Suprapubic skin (tissue), 4 donors: Measurements from ENCODE around the gene TGM1.

ENCODE experiments used
- CTCF ChIP-seq, 2 donors: fragments of 200-600 bp in 1 of 2; fragments of 450-650 bp in 1 of 2; sonication (generic) in 1 of 2; IDR thresholded peaks; one replicate each; pipeline ENCODE4 v1.5.1; 2016 to 2019; ENCODE audit warnings: antibody characterized with exemption in 2 of 2, mild to moderate bottlenecking in 1 of 2, moderate library complexity in 1 of 2
- EP300 ChIP-seq: sonication (generic); formaldehyde crosslinking; IDR thresholded peaks from one replicate; pipeline ENCODE4 v1.6.1; 2017; ENCODE audit warnings: antibody characterized with exemption
- POLR2A ChIP-seq, 2 donors: fragments of 450-650 bp; IDR thresholded peaks; one replicate each; pipeline ENCODE4 v1.6.1; 2017; ENCODE audit warnings: antibody characterized with exemption in 2 of 2, mild to moderate bottlenecking in 2 of 2, moderate library complexity in 2 of 2
- POLR2AphosphoS5 ChIP-seq, 3 donors: sonication (generic); formaldehyde crosslinking; IDR thresholded peaks; one replicate each; pipeline ENCODE4 v1.6.1; 2017; ENCODE audit warnings: antibody characterized with exemption in 3 of 3

GRCh38 chr14:24270537-24271133 lies 7.7 kb upstream of the TGM1 start:
- no peak for TF ChIP-seq POLR2A (IDR thresholded peaks at IDR 0.05)
- TF ChIP-seq CTCF (IDR thresholded peaks at IDR 0.05), result no peak
- TF ChIP-seq EP300, result no peak
- no peak for TF ChIP-seq POLR2AphosphoS5 (IDR thresholded peaks at IDR 0.05)
